ELR (cell line): ENCODE results near the gene OTOR.

Experiments used
- DNase-seq: peaks from one replicate; pipeline ENCODE4 v3.0.0-alpha.2; 2015; ENCODE audit warnings: low read depth

The OTOR gene

GRCh38 chr20:16748308-16748900 is at the start of gene OTOR:
Gene OTOR (plus strand): TSS chr20:16748358. CDS start chr20:16748402, 44 bp downstream.
- DNase-seq = no peak

- DNase-seq = no peak
These were observed 48.9 kb upstream of the OTOR start for GRCh38 chr20:16699293-16699692.

GRCh38 chr20:16701296-16701695 is 46.9 kb upstream of the OTOR start:
- peak; percentile 25 for DNase-seq

- DNase-seq = no peak
These were observed 44.6 kb upstream of the OTOR start for GRCh38 chr20:16703570-16703969.

- DNase-seq = no peak
These were observed 40.5 kb upstream of the OTOR start for GRCh38 chr20:16707674-16708073.

- DNase-seq = no peak
These were observed 39.6 kb upstream of the OTOR start for GRCh38 chr20:16708602-16709001.

GRCh38 chr20:16709017-16709416 is 39.1 kb upstream of the OTOR start:
- no peak for DNase-seq

- DNase-seq = no peak
These were observed 37.4 kb upstream of the OTOR start for GRCh38 chr20:16710781-16711180.

- DNase-seq = no peak
These were observed 36.4 kb upstream of the OTOR start for GRCh38 chr20:16711661-16712258.

- no peak for DNase-seq
These were observed 35.6 kb upstream of the OTOR start for GRCh38 chr20:16712511-16712947.

GRCh38 chr20:16713066-16713465 is 35.1 kb upstream of the OTOR start:
- no peak for DNase-seq

- DNase-seq = no peak
These were observed 33.9 kb upstream of the OTOR start for GRCh38 chr20:16714242-16714641.

- no peak for DNase-seq
These were observed 33.4 kb upstream of the OTOR start for GRCh38 chr20:16714751-16715150.

GRCh38 chr20:16719421-16719820 is 28.7 kb upstream of the OTOR start:
- DNase-seq = no peak

- no peak for DNase-seq
These were observed 19.1 kb upstream of the OTOR start for GRCh38 chr20:16729080-16729479.

- DNase-seq = peak; percentile 94
These were observed 18.3 kb upstream of the OTOR start, which contains the start of gene SNRPB2 for GRCh38 chr20:16729565-16730460. Gene SNRPB2 (plus strand): TSS chr20:16730026. CDS start chr20:16731703, 1,677 bp downstream.

GRCh38 chr20:16732506-16733152 is 15.5 kb upstream of the OTOR start:
- no peak for DNase-seq

- DNase-seq = no peak
These were observed 7.6 kb upstream of the OTOR start for GRCh38 chr20:16740365-16741072.

GRCh38 chr20:16744178-16744807 is 3.9 kb upstream of the OTOR start:
- DNase-seq = no peak

- no peak for DNase-seq
These were observed 3.0 kb upstream of the OTOR start for GRCh38 chr20:16745204-16745603.

- DNase-seq = no peak
These were observed 807 bp upstream of the OTOR start for GRCh38 chr20:16747291-16747811.
